OCI-LY7 (cell line): Measurements from ENCODE around the gene IGSF3.

ENCODE experiments used
- CTCF ChIP-seq: fragments of 200-600 bp; sonication (generic); conservative IDR thresholded peaks from 2 replicates; pipeline ENCODE4 v1.5.1; 2014; ENCODE audit warnings: mild to moderate bottlenecking, antibody characterized with exemption, low read length, moderate library complexity, mixed read lengths
- EZH2phosphoT487 ChIP-seq: fragments of 200-600 bp; sonication (generic); IDR thresholded peaks from 2 replicates; pipeline ENCODE4 v1.6.1; 2018; ENCODE audit warnings: low read depth, borderline replicate concordance, mild to moderate bottlenecking, mixed run types, antibody characterized with exemption, low read length, moderate library complexity, mixed read lengths

GRCh38 chr1:116581323-116581885 is 86.1 kb downstream of the IGSF3 start:
- TF ChIP-seq CTCF (no peak), EZH2phosphoT487 (no peak)
